Loucy (cell line): ENCODE measurements around the gene LRCH1.

Source experiments
- H2AFZ ChIP-seq: fragments of 200-600 bp; sonication (generic); 2 replicates; pipeline ENCODE4 v1.6.0; 2016; ENCODE audit warnings: antibody characterized with exemption, mild to moderate bottlenecking, low read length, moderate library complexity
- H3F3A ChIP-seq: fragments of 200-600 bp; 2 replicates; pipeline ENCODE4 v1.6.0; 2016; ENCODE audit warnings: antibody characterized with exemption, low read depth, mild to moderate bottlenecking
- H3K27me3 ChIP-seq: fragments of 200-600 bp; sonication (generic); 2 replicates; pipeline ENCODE4 v1.6.1; 2014; ENCODE audit warnings: low read length, mild to moderate bottlenecking; ENCODE audit not compliant: insufficient read depth, poor library complexity, severe bottlenecking
- H3K36me3 ChIP-seq: fragments of 200-600 bp; sonication (generic); 2 replicates; pipeline ENCODE4 v1.6.1; 2016; ENCODE audit warnings: low read length; ENCODE audit not compliant: insufficient read depth
- H3K4me1 ChIP-seq: fragments of 200-600 bp; sonication (generic); 2 replicates; pipeline ENCODE4 v1.5.1; 2014; ENCODE audit warnings: low read length, mild to moderate bottlenecking; ENCODE audit not compliant: insufficient read depth, poor library complexity, severe bottlenecking
- H3K4me2 ChIP-seq: fragments of 200-600 bp; sonication (generic); 2 replicates; pipeline ENCODE4 v1.6.0; 2014; ENCODE audit warnings: antibody characterized with exemption, low read length, low read depth, mild to moderate bottlenecking; ENCODE audit not compliant: poor library complexity, severe bottlenecking
- H3K4me3 ChIP-seq: fragments of 200-600 bp; sonication (generic); 2 replicates; pipeline ENCODE4 v1.5.1; 2014; ENCODE audit warnings: low read length, mild to moderate bottlenecking, mixed read lengths; ENCODE audit not compliant: poor library complexity, severe bottlenecking
- H3K79me2 ChIP-seq: fragments of 200-600 bp; sonication (generic); 2 replicates; pipeline ENCODE4 v1.6.1; 2014; ENCODE audit warnings: low read length; ENCODE audit not compliant: insufficient read depth
- H3K9ac ChIP-seq: fragments of 200-600 bp; sonication (generic); 2 replicates; pipeline ENCODE4 v1.6.0; 2014; ENCODE audit warnings: mild to moderate bottlenecking, low read depth, low read length, moderate library complexity; ENCODE audit not compliant: poor library complexity, severe bottlenecking
- H3K9me2 ChIP-seq: fragments of 200-600 bp; sonication (generic); replicated peaks from 2 replicates; pipeline ENCODE4 v1.6.1; 2016; ENCODE audit warnings: low read depth, low read length, mixed read lengths
- H3K9me3 ChIP-seq: fragments of 200-600 bp; sonication (generic); 2 replicates; pipeline ENCODE4 v1.6.1; 2014; ENCODE audit warnings: mild to moderate bottlenecking, antibody characterized with exemption, low read length, low read depth; ENCODE audit not compliant: insufficient read depth
- H4K20me1 ChIP-seq: fragments of 200-600 bp; sonication (generic); 2 replicates; pipeline ENCODE4 v1.6.0; 2014; ENCODE audit warnings: antibody characterized with exemption, low read length, mild to moderate bottlenecking; ENCODE audit not compliant: insufficient read depth, poor library complexity, severe bottlenecking
- CTCF ChIP-seq: fragments of 200-600 bp; sonication (generic); conservative IDR thresholded peaks from 2 replicates; pipeline ENCODE4 v1.5.1; 2014; ENCODE audit warnings: mild to moderate bottlenecking, antibody characterized with exemption, low read length
- EZH2phosphoT487 ChIP-seq: fragments of 200-600 bp; IDR thresholded peaks from 2 replicates; pipeline ENCODE4 v1.6.1; 2018; ENCODE audit warnings: antibody characterized with exemption, mild to moderate bottlenecking, moderate library complexity, borderline replicate concordance

LRCH1 gene

GRCh38 chr13:46529216-46529919 lies 23.6 kb upstream of the LRCH1 start:
- TF ChIP-seq EZH2phosphoT487, result no peak
- TF ChIP-seq CTCF, result no peak
- Histone ChIP-seq H3K4me3 (no peak overlapping the region), H3K36me3 (no peaks in the 10 kb centered on the region), H3K4me1 (peaks cover 29% of the 10 kb centered on the region), H3K79me2 (no peaks in the 10 kb centered on the region), H3K9me3 (no peaks in the 10 kb centered on the region), H2AFZ (0 out of 2 replicates have a peak overlapping the region, but pooled peaks have one; percentile 18), H3K9me2 (no peaks in the 10 kb centered on the region), H3K9ac (no peak overlapping the region), H3K4me2 (no peak overlapping the region), H3K27me3 (no peaks in the 10 kb centered on the region), H4K20me1 (no peaks in the 10 kb centered on the region), H3F3A (0 out of 2 replicates have a peak, but pooled peaks cover 5% of the 10 kb centered on the region)

- no peaks in the 10 kb centered on the region for H3K36me3 ChIP-seq
- no peaks in the 10 kb centered on the region for H3K9me3 ChIP-seq
- H3K79me2 ChIP-seq, result no peaks in the 10 kb centered on the region
- H3F3A ChIP-seq, result no peaks in the 10 kb centered on the region
- H2AFZ ChIP-seq, result peak overlapping the region; percentile 18; the same call in 1 of the 2 replicates
- TF ChIP-seq CTCF, result no peak
- TF ChIP-seq EZH2phosphoT487, result no peak
- H3K4me1 ChIP-seq, result peaks cover 29% of the 10 kb centered on the region
- H3K9me2 ChIP-seq, result no peaks in the 10 kb centered on the region
- no peaks in the 10 kb centered on the region for H3K27me3 ChIP-seq
- no peak overlapping the region for H3K9ac ChIP-seq
- no peaks in the 10 kb centered on the region for H4K20me1 ChIP-seq
- H3K4me2 ChIP-seq, result peak overlapping the region; percentile 37
- H3K4me3 ChIP-seq, result no peak overlapping the region
Measured at GRCh38 chr13:46530084-46530935, 22.7 kb upstream of the LRCH1 start.

- H3K36me3 ChIP-seq, result no peaks in the 10 kb centered on the region
Measured at GRCh38 chr13:46531953-46532352, 21.0 kb upstream of the LRCH1 start.

More at GRCh38 chr13:46531953-46532352, 21.0 kb upstream of the LRCH1 start:
- Histone ChIP-seq H2AFZ (peak overlapping the region; percentile 84), H3K27me3 (no peaks in the 10 kb centered on the region), H3K79me2 (no peaks in the 10 kb centered on the region), H3K4me2 (peak overlapping the region; percentile 37), H3K9ac (peak overlapping the region; percentile 26), H3K4me1 (peaks cover 29% of the 10 kb centered on the region), H3K4me3 (no peak overlapping the region), H4K20me1 (no peaks in the 10 kb centered on the region), H3K9me3 (no peaks in the 10 kb centered on the region), H3F3A (no peaks in the 10 kb centered on the region), H3K9me2 (no peaks in the 10 kb centered on the region)
- TF ChIP-seq CTCF (no peak), EZH2phosphoT487 (no peak)
